ENCODE data around the gene CERS1. TPM values are rescaled to one million over a fixed set of nuclear protein-coding genes. Genes with fewer than 3 reads are reported as not detected.

Gene CERS1
- total RNA-seq, 6 experiments from 2014 or later = not detected

DNA sequence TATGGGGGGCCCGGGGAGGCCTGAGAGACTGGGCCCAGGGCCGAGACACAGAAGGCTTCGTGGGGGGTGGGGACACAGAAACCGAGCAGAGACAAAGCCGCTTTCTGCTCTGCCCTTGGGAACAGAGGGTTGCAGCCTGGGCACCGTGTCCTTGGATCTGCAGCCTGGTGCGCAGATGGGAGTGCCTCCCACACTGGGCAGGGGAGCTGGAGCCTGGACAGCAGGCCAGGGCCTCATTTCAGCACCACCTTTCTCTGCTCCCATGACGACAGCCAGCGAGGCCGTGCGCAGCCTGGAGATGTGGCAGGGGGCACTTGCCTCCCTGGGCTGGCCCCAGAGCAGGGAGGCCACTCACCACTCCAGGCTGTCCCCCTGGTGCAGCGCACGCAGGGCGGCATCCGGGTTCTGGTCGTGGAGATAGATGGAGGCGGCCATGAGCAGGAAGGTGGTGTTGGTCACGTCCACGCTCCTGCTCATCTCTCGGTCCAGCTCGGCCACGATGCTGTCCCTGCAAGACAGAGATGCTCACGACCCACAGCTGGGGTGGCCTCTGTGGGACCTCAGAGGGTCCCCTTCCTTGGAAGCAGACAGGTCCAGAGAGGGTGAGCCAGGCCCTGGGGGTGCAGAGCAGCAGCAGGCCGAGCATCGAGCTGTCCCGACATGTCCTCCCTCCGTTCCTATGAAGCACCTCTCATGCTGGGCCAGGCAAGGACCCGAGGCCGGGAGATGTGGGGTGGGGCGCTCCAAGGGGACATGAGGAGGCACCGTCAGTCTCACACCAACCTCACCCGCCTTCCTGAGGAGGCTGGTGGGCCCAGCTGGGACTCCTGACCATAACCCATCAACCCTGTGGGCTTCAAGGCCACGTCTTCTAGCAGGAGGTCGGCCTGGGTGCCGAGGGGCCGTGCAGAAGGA lies 10.9 kb upstream of the CERS1 start:
- no peak for TF ChIP-seq CTCF (IDR thresholded peaks at IDR 0.05)
- TF ChIP-seq POLR2A (IDR thresholded peaks at IDR 0.05) = no peak
- no CpG with 5 or more reads among the region's 36 CpGs for WGBS (ENCODE audit: insufficient coverage, low coverage, low lambda C conversion rate, missing lambda C conversion rate)
- Histone ChIP-seq H3K27me3 (no peaks in the 10 kb centered on the region), H3K4me3 (no peak overlapping the region), H3K27ac (no peak overlapping the region), H3K9me3 (no peaks in the 10 kb centered on the region), H3K4me1 (no peaks in the 10 kb centered on the region), H3K36me3 (peaks cover 0 to 20% (median 9%) of the 10 kb centered on the region in 4 donors)
- DNase-seq (no peak), ATAC-seq (no peak)
- intact Hi-C loops (cut with DNase I) = no loop called here

DNA sequence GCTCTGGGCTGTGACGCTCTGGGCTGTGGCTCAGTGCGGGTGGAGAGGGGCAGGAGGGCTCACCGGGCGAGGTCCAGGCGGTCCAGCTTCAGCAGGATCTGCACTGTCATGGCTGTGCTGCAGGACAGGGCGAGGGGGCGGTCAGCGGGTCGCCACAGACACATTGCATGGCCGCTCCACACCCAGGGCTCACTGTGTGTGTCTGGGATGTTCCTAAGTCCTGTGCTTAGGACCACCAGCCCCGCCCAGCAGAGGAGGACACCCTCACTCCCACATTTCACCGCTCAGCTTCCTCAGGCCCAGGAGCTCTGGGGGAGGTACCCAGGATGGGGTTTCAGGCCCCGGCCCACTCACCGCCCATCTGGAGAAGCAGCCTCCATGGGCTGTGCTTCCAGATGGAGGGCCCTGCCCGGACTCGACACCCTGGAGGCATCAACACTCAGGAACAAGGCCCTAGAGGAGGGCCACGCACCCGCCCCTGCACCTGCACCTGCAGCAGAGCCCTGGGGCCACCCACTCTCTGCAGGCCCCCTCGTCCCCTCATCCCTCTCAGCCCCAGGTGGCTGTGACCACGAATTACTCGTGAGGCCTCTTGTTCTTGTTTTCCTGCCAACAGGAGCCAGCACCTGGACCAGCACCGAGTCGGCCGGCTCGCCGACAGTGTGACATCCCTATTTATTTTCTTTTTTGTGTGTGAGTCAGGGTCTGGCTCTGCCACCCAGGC lies 9.7 kb upstream of the CERS1 start:
- intact Hi-C loops (cut with DNase I) = no loop called here
- H3K36me3 ChIP-seq = peaks cover 0 to 20% (median 9%) of the 10 kb centered on the region in 4 donors
- no peaks in the 10 kb centered on the region for H3K27me3 ChIP-seq
- ATAC-seq (no peak), DNase-seq (peak in 1 of 3 donors; percentile 43)
- TF ChIP-seq CTCF (IDR thresholded peaks at IDR 0.05) (no peak), POLR2A (IDR thresholded peaks at IDR 0.05) (no peak)
- no peaks in the 10 kb centered on the region for H3K4me1 ChIP-seq
- WGBS (ENCODE audit: insufficient coverage, low coverage, low lambda C conversion rate, missing lambda C conversion rate) = 88% methylated on average over 5 of the region's 26 CpGs
- H3K9me3 ChIP-seq = no peaks in the 10 kb centered on the region
- H3K27ac ChIP-seq = no peak overlapping the region
- H3K4me3 ChIP-seq = no peak overlapping the region

GRCh38 chr19:18905058-18905456 lies 9.1 kb upstream of the CERS1 start:
- no peaks in the 10 kb centered on the region for H3K4me1 ChIP-seq
- H3K4me3 ChIP-seq = no peak overlapping the region
- no CpG with 5 or more reads among the region's 8 CpGs for WGBS (ENCODE audit: insufficient coverage, low coverage, low lambda C conversion rate, missing lambda C conversion rate)
- ATAC-seq = no peak
- H3K36me3 ChIP-seq = peaks cover 0 to 20% (median 10%) of the 10 kb centered on the region in 4 donors
- TF ChIP-seq CTCF (IDR thresholded peaks at IDR 0.05) (no peak), POLR2A (IDR thresholded peaks at IDR 0.05) (no peak)
- intact Hi-C loops (cut with DNase I) = no loop called here
- H3K27ac ChIP-seq = no peak overlapping the region
- H3K9me3 ChIP-seq = no peaks in the 10 kb centered on the region
- DNase-seq = peak in 1 of 3 donors; percentile 43
- no peaks in the 10 kb centered on the region for H3K27me3 ChIP-seq

DNA sequence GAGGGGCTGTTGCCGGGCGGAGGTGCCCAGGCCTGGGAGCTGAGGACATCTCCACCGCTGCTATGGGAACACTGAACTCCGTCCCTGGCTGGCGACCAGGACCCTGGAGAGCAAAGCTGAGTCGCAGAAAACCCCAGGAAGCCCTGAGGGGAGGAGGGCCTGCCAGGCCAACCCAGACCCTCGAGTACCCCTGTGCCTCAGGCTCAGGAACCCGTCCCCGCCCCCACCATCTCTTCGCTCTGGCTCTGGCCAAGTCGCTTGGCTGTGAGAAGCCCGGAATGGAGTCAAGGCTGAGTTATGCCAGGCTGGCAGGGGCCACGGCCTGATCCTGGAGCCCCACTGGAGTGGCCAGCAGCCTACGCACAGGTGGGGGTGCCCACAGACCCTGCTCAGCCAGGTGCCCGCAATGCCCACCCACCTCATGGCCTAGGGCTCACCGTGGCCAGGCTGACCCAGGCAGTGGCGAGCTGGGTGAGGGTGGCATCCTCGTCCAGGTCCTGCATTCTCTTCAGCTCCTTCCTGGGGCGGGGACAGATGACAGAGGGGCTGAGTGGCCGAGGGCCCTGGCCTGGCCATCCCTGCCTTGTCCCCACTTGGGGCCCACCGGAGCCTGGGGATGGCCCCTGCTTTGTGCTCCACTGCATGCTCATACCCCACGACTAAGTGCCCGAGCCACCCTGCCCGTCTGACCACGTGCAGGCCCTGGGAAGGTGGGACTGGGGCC lies 8.5 kb upstream of the CERS1 start:
- no peak overlapping the region for H3K4me3 ChIP-seq
- no peak for ATAC-seq
- DNase-seq = peak in 1 of 3 donors; percentile 45

More for the DNA sequence above, 8.5 kb upstream of the CERS1 start:
- Histone ChIP-seq H3K27me3 (no peaks in the 10 kb centered on the region), H3K27ac (no peak overlapping the region), H3K4me1 (no peaks in the 10 kb centered on the region), H3K36me3 (peaks cover 0 to 20% (median 10%) of the 10 kb centered on the region in 4 donors), H3K9me3 (no peaks in the 10 kb centered on the region)
- TF ChIP-seq CTCF (IDR thresholded peaks at IDR 0.05) = no peak
- no peak for TF ChIP-seq POLR2A (IDR thresholded peaks at IDR 0.05)
- intact Hi-C loops (cut with DNase I) = no loop called here
- WGBS (ENCODE audit: insufficient coverage, low coverage, low lambda C conversion rate, missing lambda C conversion rate) = 95% methylated on average over 4 of the region's 25 CpGs

Data from right lobe of liver (tissue), 6 donors.